GM12874 (cell line): ENCODE data around the gene STPG4.

Experiments
- TF ChIP-seq, protein P1 (sequence below): IDR thresholded peaks from 2 replicates; pipeline ENCODE4 v1.5.1; 2011; ENCODE audit warnings: low read depth, mild to moderate bottlenecking, control low read depth, low read length, moderate library complexity; ENCODE audit not compliant: insufficient read depth

Gene STPG4

DNA sequence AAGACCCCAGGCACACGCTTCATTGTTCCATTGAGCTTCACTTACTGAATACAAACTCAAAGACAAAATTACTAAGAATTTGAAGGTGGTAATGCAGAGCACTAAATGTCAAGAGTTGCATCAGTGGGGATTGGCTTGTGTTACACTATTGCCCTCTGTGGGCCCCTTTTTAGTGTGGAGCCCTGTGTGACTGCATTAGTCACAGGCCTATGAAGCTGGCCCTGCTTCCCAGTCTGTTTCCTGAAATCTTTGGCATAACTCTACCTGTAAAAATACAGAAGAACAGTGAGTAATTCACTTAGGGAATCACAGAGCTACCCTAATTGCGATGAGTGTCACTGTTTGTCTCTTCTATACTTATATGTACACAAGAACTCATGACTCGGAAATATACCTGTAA lies 40.0 kb upstream of the STPG4 start:
- TF ChIP-seq, protein P1, sequence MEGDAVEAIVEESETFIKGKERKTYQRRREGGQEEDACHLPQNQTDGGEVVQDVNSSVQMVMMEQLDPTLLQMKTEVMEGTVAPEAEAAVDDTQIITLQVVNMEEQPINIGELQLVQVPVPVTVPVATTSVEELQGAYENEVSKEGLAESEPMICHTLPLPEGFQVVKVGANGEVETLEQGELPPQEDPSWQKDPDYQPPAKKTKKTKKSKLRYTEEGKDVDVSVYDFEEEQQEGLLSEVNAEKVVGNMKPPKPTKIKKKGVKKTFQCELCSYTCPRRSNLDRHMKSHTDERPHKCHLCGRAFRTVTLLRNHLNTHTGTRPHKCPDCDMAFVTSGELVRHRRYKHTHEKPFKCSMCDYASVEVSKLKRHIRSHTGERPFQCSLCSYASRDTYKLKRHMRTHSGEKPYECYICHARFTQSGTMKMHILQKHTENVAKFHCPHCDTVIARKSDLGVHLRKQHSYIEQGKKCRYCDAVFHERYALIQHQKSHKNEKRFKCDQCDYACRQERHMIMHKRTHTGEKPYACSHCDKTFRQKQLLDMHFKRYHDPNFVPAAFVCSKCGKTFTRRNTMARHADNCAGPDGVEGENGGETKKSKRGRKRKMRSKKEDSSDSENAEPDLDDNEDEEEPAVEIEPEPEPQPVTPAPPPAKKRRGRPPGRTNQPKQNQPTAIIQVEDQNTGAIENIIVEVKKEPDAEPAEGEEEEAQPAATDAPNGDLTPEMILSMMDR: no peak

DNA sequence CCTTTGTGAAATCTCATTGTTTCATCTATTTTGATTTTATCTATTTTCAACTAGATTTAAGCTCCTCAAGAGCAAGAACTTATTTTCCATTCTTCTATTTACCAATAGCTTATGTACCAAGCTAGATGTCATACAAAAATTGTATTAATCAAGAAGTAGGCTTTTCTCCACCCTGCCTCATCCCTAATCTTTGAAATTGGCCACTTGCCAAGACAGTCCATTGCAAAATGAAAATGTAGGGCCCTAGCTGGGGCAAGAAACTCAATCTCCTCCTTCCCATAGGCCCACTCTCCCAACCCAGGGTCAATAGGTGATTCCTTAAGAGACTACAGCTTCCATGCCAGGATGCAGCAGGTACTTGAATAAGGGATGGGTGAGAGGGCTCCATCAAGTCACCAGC lies 39.3 kb upstream of the STPG4 start:
- TF ChIP-seq, protein P1: no peak

DNA sequence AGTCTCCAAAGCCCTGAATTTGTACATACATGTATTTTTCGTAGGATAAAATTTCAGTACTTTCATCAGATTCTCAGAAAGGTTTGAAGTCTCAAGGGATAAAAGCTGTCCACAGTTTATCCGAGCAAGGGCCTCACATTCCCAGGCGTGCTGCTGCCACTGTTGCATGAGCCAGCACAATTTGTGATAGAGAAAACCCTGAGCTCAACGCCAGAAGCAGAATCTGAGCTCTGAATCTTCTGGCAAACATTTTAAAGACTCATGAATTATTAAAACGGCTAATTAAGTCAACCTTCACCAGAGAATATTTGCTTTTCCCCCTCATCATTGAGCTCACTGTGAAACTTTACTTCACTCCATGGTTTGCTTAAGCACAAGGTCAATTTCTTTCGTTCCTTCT lies 38.5 kb upstream of the STPG4 start:
- TF ChIP-seq, protein P1: no peak

DNA sequence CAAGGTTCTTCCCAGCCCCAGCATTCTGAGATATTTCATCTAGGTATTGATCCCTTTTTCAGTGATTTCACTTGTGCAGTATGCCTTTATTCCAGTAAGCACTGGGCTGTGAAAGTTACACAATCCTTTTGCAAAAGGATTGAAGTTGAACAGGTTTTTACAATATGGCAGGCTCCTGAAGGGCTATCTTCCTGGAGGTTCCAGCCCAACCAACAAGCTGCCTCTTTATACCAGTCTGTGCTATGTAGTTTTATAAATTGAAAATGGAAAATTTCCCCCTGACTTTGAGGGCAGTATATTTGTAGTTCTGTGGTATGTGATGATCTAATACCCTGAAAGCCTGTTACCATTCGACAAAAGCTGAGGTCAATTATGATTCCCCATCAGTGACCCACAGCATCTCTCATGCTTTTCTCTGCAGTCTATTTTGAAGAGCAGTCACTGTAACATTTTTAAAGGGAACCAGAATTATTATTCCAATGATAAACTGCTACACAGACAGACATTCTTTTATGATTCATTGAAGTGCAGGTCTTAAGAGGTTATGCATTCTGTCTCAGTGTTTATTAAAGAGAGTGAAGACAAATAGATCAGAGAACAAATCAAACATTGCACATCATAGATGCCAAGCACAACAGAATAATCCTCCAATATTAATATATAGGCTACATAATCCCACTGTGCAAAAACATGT lies 35.2 kb upstream of the STPG4 start:
- TF ChIP-seq, protein P1: no peak

DNA sequence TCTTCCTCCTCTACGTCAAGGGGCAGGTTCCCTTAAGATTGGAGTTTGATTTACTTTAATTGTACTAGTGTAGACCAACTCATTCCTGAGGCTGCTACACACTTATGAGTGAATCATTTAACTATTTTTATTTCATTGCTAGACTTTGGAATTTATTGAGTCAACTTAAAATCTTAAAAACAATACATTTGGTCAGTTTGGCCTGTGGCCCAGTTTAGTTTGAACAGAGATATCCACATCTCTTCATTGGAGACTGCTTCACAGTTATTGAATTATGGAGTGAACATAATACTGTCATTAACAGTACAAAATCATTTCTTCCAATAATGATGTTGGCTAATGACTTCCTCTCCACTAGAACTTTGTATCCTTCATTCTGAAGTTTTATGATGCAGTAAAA lies 34.5 kb upstream of the STPG4 start:
- TF ChIP-seq, protein P1: no peak

DNA sequence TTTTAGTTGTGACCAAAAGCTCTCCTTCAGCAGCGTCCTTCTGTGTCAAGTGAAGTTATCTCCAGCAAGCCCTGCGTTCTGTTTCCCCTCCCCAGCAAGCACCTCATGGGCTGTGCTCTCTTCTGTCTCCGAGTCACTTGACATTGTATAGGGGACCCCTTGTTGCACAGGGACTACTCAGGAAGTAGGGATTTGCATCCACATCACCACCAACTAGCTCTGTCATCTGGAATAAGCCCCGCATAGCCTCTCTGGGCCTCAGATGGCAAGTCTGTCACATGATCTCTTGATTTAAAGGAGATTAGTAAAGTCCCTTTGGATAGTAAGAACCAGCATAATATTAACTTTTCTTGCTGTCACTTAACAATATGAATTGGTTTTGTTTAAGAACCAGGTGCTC lies 32.0 kb upstream of the STPG4 start:
- TF ChIP-seq, protein P1: no peak

DNA sequence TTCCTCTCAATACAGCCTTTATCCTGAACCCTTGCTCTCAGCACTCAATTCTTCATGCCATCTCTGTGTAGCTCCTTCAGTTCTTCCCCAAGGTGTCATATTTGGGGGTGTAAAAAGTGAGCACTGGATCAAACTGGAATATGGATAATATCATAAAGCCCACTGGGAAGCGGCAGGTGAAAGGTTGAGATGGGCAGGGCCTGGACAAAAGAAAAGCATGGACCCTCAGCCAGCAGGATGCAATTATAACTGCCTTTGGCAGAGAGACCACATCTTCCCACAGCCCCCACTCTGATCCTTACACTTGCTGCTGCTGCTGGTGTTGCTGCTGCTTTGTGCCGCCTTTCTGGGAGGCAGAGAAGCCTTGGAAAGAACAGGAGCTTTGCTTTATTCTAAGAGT lies 31.2 kb upstream of the STPG4 start:
- TF ChIP-seq, protein P1: no peak
